ENCODE measurements around the gene LOC101059915.
"Not testable (repeated sequence)": the region's sequence is repeated elsewhere in the genome, so short reads cannot be mapped to it uniquely, and the experiment has no call there.

GRCh38 chrX:71664202-71664601 is 3.1 kb upstream of the LOC101059915 start:
- TF ChIP-seq, protein P1, sequence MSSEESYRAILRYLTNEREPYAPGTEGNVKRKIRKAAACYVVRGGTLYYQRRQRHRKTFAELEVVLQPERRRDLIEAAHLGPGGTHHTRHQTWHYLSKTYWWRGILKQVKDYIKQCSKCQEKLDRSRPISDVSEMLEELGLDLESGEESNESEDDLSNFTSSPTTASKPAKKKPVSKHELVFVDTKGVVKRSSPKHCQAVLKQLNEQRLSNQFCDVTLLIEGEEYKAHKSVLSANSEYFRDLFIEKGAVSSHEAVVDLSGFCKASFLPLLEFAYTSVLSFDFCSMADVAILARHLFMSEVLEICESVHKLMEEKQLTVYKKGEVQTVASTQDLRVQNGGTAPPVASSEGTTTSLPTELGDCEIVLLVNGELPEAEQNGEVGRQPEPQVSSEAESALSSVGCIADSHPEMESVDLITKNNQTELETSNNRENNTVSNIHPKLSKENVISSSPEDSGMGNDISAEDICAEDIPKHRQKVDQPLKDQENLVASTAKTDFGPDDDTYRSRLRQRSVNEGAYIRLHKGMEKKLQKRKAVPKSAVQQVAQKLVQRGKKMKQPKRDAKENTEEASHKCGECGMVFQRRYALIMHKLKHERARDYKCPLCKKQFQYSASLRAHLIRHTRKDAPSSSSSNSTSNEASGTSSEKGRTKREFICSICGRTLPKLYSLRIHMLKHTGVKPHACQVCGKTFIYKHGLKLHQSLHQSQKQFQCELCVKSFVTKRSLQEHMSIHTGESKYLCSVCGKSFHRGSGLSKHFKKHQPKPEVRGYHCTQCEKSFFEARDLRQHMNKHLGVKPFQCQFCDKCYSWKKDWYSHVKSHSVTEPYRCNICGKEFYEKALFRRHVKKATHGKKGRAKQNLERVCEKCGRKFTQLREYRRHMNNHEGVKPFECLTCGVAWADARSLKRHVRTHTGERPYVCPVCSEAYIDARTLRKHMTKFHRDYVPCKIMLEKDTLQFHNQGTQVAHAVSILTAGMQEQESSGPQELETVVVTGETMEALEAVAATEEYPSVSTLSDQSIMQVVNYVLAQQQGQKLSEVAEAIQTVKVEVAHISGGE (CRISPR knock-in tag; IDR thresholded peaks at IDR 0.05) = not testable (repeated sequence)
- TF ChIP-seq PBX3 (IDR thresholded peaks at IDR 0.05; ENCODE audit: insufficient replicate concordance, low read depth, low read length) = not testable (repeated sequence)
